Lower leg skin (tissue), 3 donors: ENCODE measurements around the gene INPP5D.

Experiments
- CTCF ChIP-seq, 3 donors: fragments of 450-650 bp; IDR thresholded peaks; one replicate each; pipeline ENCODE4 v1.5.1; 2016; ENCODE audit warnings: antibody characterized with exemption in 3 of 3, mild to moderate bottlenecking in 3 of 3, moderate library complexity in 2 of 3
- POLR2A ChIP-seq, 2 donors: fragments of 450-650 bp; IDR thresholded peaks; one replicate each; pipeline ENCODE4 v1.6.1; 2016 to 2017; ENCODE audit warnings: antibody characterized with exemption in 2 of 2, mild to moderate bottlenecking in 1 of 2, moderate library complexity in 1 of 2

- TF ChIP-seq CTCF (IDR thresholded peaks at IDR 0.05) = no peak
- no peak for TF ChIP-seq POLR2A (IDR thresholded peaks at IDR 0.05)
These were observed 87.7 kb downstream of the INPP5D start for GRCh38 chr2:233147829-233148167.
